GM13976 (cell line): ENCODE results near the gene EOGT.
A peak's percentile ranks its signal among the peaks of the same experiment; 100 is the strongest.

Source experiments
- DNase-seq: peaks from one replicate; pipeline ENCODE4 v3.0.0; 2012; ENCODE audit warnings: low spot score
- CTCF ChIP-seq: IDR thresholded peaks from 2 replicates; pipeline ENCODE4 v1.5.1; 2012; ENCODE audit warnings: borderline replicate concordance, mild to moderate bottlenecking; ENCODE audit not compliant: insufficient read depth; ENCODE audit errors: extremely low read depth, missing control alignments, control extremely low read depth
- in situ Hi-C: fragments of 300-500 bp; cut with MboI; formaldehyde crosslinking; loops from one replicate; pipeline ENCODE4 v1.12.0; 2022; ENCODE audit warnings: low sequenced_read_pairs, mixed read lengths, inconsistent platforms; ENCODE audit not compliant: unreplicated experiment

EOGT gene

GRCh38 chr3:69020424-69020823 is 6.9 kb upstream of the EOGT start:
- DNase-seq: no peak
- in situ Hi-C loops: no loop called here
- no peak for TF ChIP-seq CTCF

- DNase-seq: no peak
Observed at GRCh38 chr3:69016901-69017300, 3.4 kb upstream of the EOGT start.

GRCh38 chr3:69016102-69016501 is 2.6 kb upstream of the EOGT start:
- no peak for DNase-seq
- in situ Hi-C loops: no loop called here

More at GRCh38 chr3:69016901-69017300, 3.4 kb upstream of the EOGT start:
- TF ChIP-seq CTCF: no peak
- in situ Hi-C loops: no loop called here

GRCh38 chr3:69014022-69014580 is 617 bp upstream of the EOGT start:
- TF ChIP-seq CTCF: no peak
- DNase-seq: no peak
- in situ Hi-C loops: no loop called here

More at GRCh38 chr3:69016102-69016501, 2.6 kb upstream of the EOGT start:
- no peak for TF ChIP-seq CTCF

GRCh38 chr3:69012800-69013252 is 658 bp downstream of the EOGT start:
- in situ Hi-C loops: no loop called here

GRCh38 chr3:69012100-69012799 is 1.2 kb downstream of the EOGT start:
- no peak for TF ChIP-seq CTCF
- no peak for DNase-seq
- in situ Hi-C loops: no loop called here

More at GRCh38 chr3:69012800-69013252, 658 bp downstream of the EOGT start:
- TF ChIP-seq CTCF: no peak
- peak; percentile 79 for DNase-seq
